Fibroblast of the aortic adventitia (primary cell): ENCODE measurements around the gene PLEKHA1. TPM values are rescaled to one million over a fixed set of nuclear protein-coding genes. Genes with fewer than 3 reads are reported as not detected.

Source experiments
- DNase-seq: peaks from one replicate; pipeline ENCODE4 v3.0.0-alpha.2; 2010; ENCODE audit warnings: low read depth
- H3K4me3 ChIP-seq: 2 replicates; pipeline ENCODE4 v1.5.1; 2011; ENCODE audit warnings: low read depth, mild to moderate bottlenecking, control low read depth, low read length, moderate library complexity
- CTCF ChIP-seq: IDR thresholded peaks from 2 replicates; pipeline ENCODE4 v1.5.1; 2011; ENCODE audit warnings: mild to moderate bottlenecking, low read length, control low read depth, inconsistent platforms; ENCODE audit not compliant: insufficient read depth
- total RNA-seq: library from RNA; depleted of rRNA; stranded (reverse); fragments of >200 nt; gene quantifications from 2 replicates; pipeline ENCODE4 v1.2.3, GENCODE V29; 2012; ENCODE audit warnings: low replicate concordance

PLEKHA1 gene
- total RNA-seq, 1 donor, result 29.8 TPM

DNA sequence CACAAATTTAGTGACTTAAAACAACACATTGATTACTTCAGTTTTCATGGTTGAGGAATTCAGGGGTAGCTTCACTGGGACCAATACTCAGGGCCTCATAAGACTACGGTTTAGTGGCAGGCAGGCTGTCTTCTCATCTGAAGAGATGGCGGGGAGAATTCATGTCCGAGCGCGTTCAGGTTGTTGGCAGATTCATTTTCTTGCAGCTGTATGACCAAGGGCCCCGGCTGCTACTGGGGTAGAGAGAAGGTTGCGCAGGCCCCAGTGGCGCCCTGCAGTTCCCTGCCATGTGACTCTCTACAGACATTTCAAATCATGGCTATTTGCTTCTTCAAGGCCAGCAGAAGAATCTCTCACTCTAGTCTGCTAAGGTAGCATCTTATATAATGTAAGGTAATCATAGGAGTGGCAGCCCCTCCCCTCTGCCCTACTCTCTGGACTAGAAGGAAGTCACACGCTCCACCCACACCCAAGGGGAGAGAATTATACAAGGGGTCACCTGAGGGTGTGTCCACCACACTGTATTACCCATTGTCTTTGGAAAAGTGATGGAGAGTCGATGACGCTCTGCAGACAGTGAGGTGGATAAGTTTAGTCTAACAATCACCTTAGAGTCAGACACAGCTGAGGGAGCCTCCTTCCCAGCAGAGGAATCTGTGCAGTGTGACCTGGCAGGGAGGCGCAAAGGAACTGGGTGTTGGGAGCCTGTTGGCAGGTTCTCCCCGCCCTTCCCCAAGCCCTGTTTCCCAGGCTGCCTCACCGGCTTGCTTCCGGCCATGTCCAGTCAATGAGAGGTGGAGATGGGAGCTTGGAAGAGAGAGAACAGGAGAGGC, 35.7 kb upstream of the PLEKHA1 start:
- TF ChIP-seq CTCF, result no peak
- DNase-seq, result no peak
- no peak overlapping the region for H3K4me3 ChIP-seq

- DNase-seq, result peak; percentile 30
- no peak overlapping the region for H3K4me3 ChIP-seq
- no peak for TF ChIP-seq CTCF
These were observed 33.2 kb upstream of the PLEKHA1 start for GRCh38 chr10:122341141-122341810.

- no peak overlapping the region for H3K4me3 ChIP-seq
- peak; percentile 72 for DNase-seq
- TF ChIP-seq CTCF, result peak; percentile 81
These were observed 32.0 kb upstream of the PLEKHA1 start for GRCh38 chr10:122342293-122343134.

DNA sequence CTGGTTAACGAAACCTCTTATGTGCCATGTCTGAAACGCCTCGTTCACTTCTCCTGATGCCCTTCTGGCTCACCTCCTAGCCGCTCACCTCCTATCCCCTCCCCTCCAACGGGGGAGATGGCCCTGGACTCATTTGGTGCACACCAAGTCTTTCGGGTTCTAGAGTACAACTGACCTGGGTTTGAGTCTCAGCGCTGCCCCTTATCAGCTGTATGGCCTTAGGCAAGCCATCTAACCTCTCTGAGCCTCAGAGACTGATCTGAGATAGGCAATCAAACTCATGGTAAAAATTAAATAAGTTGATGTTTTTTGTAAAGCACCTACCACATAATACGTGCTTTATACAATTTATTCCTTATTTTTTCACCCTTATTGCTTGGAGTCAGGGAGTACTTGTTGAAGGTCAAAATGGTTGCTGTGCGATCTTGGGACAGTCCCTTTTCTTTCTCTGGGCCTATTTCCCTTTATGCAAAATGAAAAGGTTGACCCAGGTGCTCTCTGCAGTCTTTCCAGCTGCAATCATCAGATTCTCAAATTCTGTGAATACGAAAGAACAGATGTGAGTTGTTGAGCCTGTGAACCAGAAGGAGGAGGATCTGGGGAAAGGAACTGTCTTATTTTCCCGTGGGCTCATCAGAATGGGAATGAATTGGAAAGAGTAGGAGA, 31.2 kb upstream of the PLEKHA1 start:
- TF ChIP-seq CTCF, result no peak
- DNase-seq, result no peak
- no peak overlapping the region for H3K4me3 ChIP-seq

- TF ChIP-seq CTCF, result no peak
- DNase-seq, result no peak
- no peak overlapping the region for H3K4me3 ChIP-seq
These were observed 30.6 kb upstream of the PLEKHA1 start for GRCh38 chr10:122343936-122344335.

GRCh38 chr10:122344741-122345258, 29.7 kb upstream of the PLEKHA1 start:
- no peak for DNase-seq
- H3K4me3 ChIP-seq, result no peak overlapping the region
- TF ChIP-seq CTCF, result no peak
